Measurements from ENCODE around the gene WDR1.
A peak's percentile ranks its signal among the peaks of the same experiment; 100 is the strongest.

The WDR1 gene

GRCh38 chr4:10093801-10094552 is 22.6 kb downstream of the WDR1 start:
- H3K27me3 Mint-ChIP-seq (ENCODE audit: low read depth): no peaks in the 10 kb centered on the region
- peak; percentile 57 for DNase-seq (ENCODE audit: low spot score)
- H3K9me3 Mint-ChIP-seq: no peaks in the 10 kb centered on the region
- H3K4me3 Mint-ChIP-seq: peak overlapping the region; percentile 79
- H3K36me3 Mint-ChIP-seq (ENCODE audit: low read depth): peaks cover 85% of the 10 kb centered on the region
- peaks cover 65% of the 10 kb centered on the region for H3K4me1 Mint-ChIP-seq (ENCODE audit: low read depth)
- peak overlapping the region; percentile 81 for H3K27ac Mint-ChIP-seq

- Mint-ChIP-seq H3K4me1 (ENCODE audit: low read depth) (peaks cover 58% of the 10 kb centered on the region), H3K27me3 (ENCODE audit: low read depth) (no peaks in the 10 kb centered on the region), H3K36me3 (ENCODE audit: low read depth) (peaks cover 83% of the 10 kb centered on the region), H3K27ac (peak overlapping the region; percentile 81), H3K4me3 (peak overlapping the region; percentile 79), H3K9me3 (no peaks in the 10 kb centered on the region)
- no peak for DNase-seq (ENCODE audit: low spot score)
Observed at GRCh38 chr4:10093271-10093621, 23.4 kb downstream of the WDR1 start.

- Mint-ChIP-seq H3K4me1 (ENCODE audit: low read depth) (peaks cover 54% of the 10 kb centered on the region), H3K27ac (peak overlapping the region; percentile 81), H3K27me3 (ENCODE audit: low read depth) (no peaks in the 10 kb centered on the region), H3K9me3 (no peaks in the 10 kb centered on the region), H3K36me3 (ENCODE audit: low read depth) (peaks cover 84% of the 10 kb centered on the region), H3K4me3 (peak overlapping the region; percentile 79)
- DNase-seq (ENCODE audit: low spot score): no peak
Observed at GRCh38 chr4:10092481-10093270, 23.9 kb downstream of the WDR1 start.

- Mint-ChIP-seq H3K4me3 (no peak overlapping the region), H3K27me3 (ENCODE audit: low read depth) (no peaks in the 10 kb centered on the region), H3K9me3 (no peaks in the 10 kb centered on the region), H3K4me1 (ENCODE audit: low read depth) (peaks cover 44% of the 10 kb centered on the region), H3K36me3 (ENCODE audit: low read depth) (peaks cover 82% of the 10 kb centered on the region), H3K27ac (peak overlapping the region; percentile 36)
- DNase-seq (ENCODE audit: low spot score): no peak
Observed at GRCh38 chr4:10091531-10092181, 24.9 kb downstream of the WDR1 start.

GRCh38 chr4:10090467-10091250 is 25.9 kb downstream of the WDR1 start:
- peaks cover 81% of the 10 kb centered on the region for H3K36me3 Mint-ChIP-seq (ENCODE audit: low read depth)
- peaks cover 34% of the 10 kb centered on the region for H3K4me1 Mint-ChIP-seq (ENCODE audit: low read depth)
- peak overlapping the region; percentile 15 for H3K27ac Mint-ChIP-seq

GRCh38 chr4:10089346-10089745 is 27.3 kb downstream of the WDR1 start:
- Mint-ChIP-seq H3K27ac (no peak overlapping the region), H3K27me3 (ENCODE audit: low read depth) (no peaks in the 10 kb centered on the region), H3K9me3 (no peaks in the 10 kb centered on the region), H3K4me1 (ENCODE audit: low read depth) (peaks cover 24% of the 10 kb centered on the region), H3K36me3 (ENCODE audit: low read depth) (peaks cover 83% of the 10 kb centered on the region), H3K4me3 (no peak overlapping the region)
- DNase-seq (ENCODE audit: low spot score): no peak

More at GRCh38 chr4:10090467-10091250, 25.9 kb downstream of the WDR1 start:
- Mint-ChIP-seq H3K4me3 (no peak overlapping the region), H3K9me3 (no peaks in the 10 kb centered on the region), H3K27me3 (ENCODE audit: low read depth) (no peaks in the 10 kb centered on the region)
- no peak for DNase-seq (ENCODE audit: low spot score)

GRCh38 chr4:10088135-10089010 is 28.2 kb downstream of the WDR1 start:
- H3K27ac Mint-ChIP-seq: no peak overlapping the region

GRCh38 chr4:10087152-10087791 is 29.3 kb downstream of the WDR1 start:
- Mint-ChIP-seq H3K27ac (no peak overlapping the region), H3K4me3 (no peak overlapping the region), H3K9me3 (no peaks in the 10 kb centered on the region), H3K36me3 (ENCODE audit: low read depth) (peaks cover 75% of the 10 kb centered on the region), H3K27me3 (ENCODE audit: low read depth) (no peaks in the 10 kb centered on the region), H3K4me1 (ENCODE audit: low read depth) (peaks cover 8% of the 10 kb centered on the region)
- DNase-seq (ENCODE audit: low spot score): no peak

More at GRCh38 chr4:10088135-10089010, 28.2 kb downstream of the WDR1 start:
- H3K36me3 Mint-ChIP-seq (ENCODE audit: low read depth): peaks cover 76% of the 10 kb centered on the region
- H3K4me1 Mint-ChIP-seq (ENCODE audit: low read depth): peaks cover 15% of the 10 kb centered on the region
- no peaks in the 10 kb centered on the region for H3K27me3 Mint-ChIP-seq (ENCODE audit: low read depth)
- DNase-seq (ENCODE audit: low spot score): no peak
- H3K4me3 Mint-ChIP-seq: no peak overlapping the region
- no peaks in the 10 kb centered on the region for H3K9me3 Mint-ChIP-seq

- Mint-ChIP-seq H3K9me3 (no peaks in the 10 kb centered on the region), H3K27me3 (ENCODE audit: low read depth) (no peaks in the 10 kb centered on the region), H3K4me3 (no peak overlapping the region), H3K4me1 (ENCODE audit: low read depth) (peaks cover 5% of the 10 kb centered on the region), H3K36me3 (ENCODE audit: low read depth) (peaks cover 73% of the 10 kb centered on the region), H3K27ac (no peak overlapping the region)
- DNase-seq (ENCODE audit: low spot score): no peak
Observed at GRCh38 chr4:10086506-10087120, 30.0 kb downstream of the WDR1 start.

GRCh38 chr4:10085828-10086505 is 30.6 kb downstream of the WDR1 start:
- Mint-ChIP-seq H3K9me3 (no peaks in the 10 kb centered on the region), H3K4me3 (no peak overlapping the region), H3K27me3 (ENCODE audit: low read depth) (no peaks in the 10 kb centered on the region), H3K27ac (peak overlapping the region; percentile 31), H3K4me1 (ENCODE audit: low read depth) (peaks cover 5% of the 10 kb centered on the region), H3K36me3 (ENCODE audit: low read depth) (peaks cover 71% of the 10 kb centered on the region)
- DNase-seq (ENCODE audit: low spot score): no peak

- Mint-ChIP-seq H3K9me3 (no peaks in the 10 kb centered on the region), H3K27me3 (ENCODE audit: low read depth) (no peaks in the 10 kb centered on the region), H3K36me3 (ENCODE audit: low read depth) (peaks cover 71% of the 10 kb centered on the region), H3K4me1 (ENCODE audit: low read depth) (peaks cover 1% of the 10 kb centered on the region), H3K27ac (no peak overlapping the region), H3K4me3 (no peak overlapping the region)
- no peak for DNase-seq (ENCODE audit: low spot score)
Observed at GRCh38 chr4:10085386-10085785, 31.2 kb downstream of the WDR1 start.

Measured in T-helper 2 cell treated with Interferon-gamma antibody and Interleukin-4, amounts not matched to agents 5 μg/mL and 100 μg/mL, for 36 hours (primary cell).